ENCODE measurements around the gene UCN2. TPM values are rescaled to one million over a fixed set of nuclear protein-coding genes. Genes with fewer than 3 reads are reported as not detected.

UCN2 gene
- total RNA-seq, 1 experiment from 2014 or later: 0.68 TPM

GRCh38 chr3:48596157-48596556 is 32.6 kb upstream of the UCN2 start:
- Histone ChIP-seq H3K4me1 (ENCODE audit: insufficient read depth, low read length) (no peaks in the 10 kb centered on the region), H2BK5ac (ENCODE audit: insufficient read length, low read length) (no peak overlapping the region), H2AFZ (ENCODE audit: low read length) (no peak overlapping the region), H2BK12ac (ENCODE audit: insufficient read length, low read depth, low read length) (no peak overlapping the region), H4K91ac (ENCODE audit: insufficient read length, low read depth, low read length) (no peak overlapping the region), H3K27ac (ENCODE audit: insufficient read length, low read depth, low read length) (no peak overlapping the region), H3K4me2 (ENCODE audit: insufficient read depth, insufficient read length, low read length) (no peak overlapping the region), H3K23me2 (ENCODE audit: insufficient read length, low read depth, low read length, poor library complexity, severe bottlenecking) (no peaks in the 10 kb centered on the region), H3K9me3 (ENCODE audit: control insufficient read depth, low read depth, low read length) (no peaks in the 10 kb centered on the region), H2BK20ac (ENCODE audit: low read depth, low read length, poor library complexity, severe bottlenecking) (no peak overlapping the region), H3K18ac (ENCODE audit: insufficient read length, low read depth, low read length) (no peak overlapping the region), H3T11ph (ENCODE audit: low read length) (no peak overlapping the region), H3K79me2 (ENCODE audit: insufficient read depth, low read length) (no peaks in the 10 kb centered on the region), H3K56ac (ENCODE audit: insufficient read length, low read depth, low read length) (no peak overlapping the region), H3K9ac (ENCODE audit: extremely low read depth, insufficient read length, low read length) (no peak overlapping the region), H4K20me1 (ENCODE audit: control insufficient read depth, insufficient read depth, insufficient read length) (no peaks in the 10 kb centered on the region), H3K4ac (ENCODE audit: low read depth, low read length) (no peak overlapping the region), H3K14ac (ENCODE audit: insufficient read depth, low read length) (no peak overlapping the region), H3K23ac (ENCODE audit: insufficient read length, low read depth, low read length) (no peak overlapping the region), H3K27me3 (ENCODE audit: insufficient read depth, low read length) (no peaks in the 10 kb centered on the region), H4K5ac (ENCODE audit: insufficient read length, low read depth, low read length) (no peak overlapping the region), H2AK5ac (ENCODE audit: insufficient read length, low read length) (no peak overlapping the region), H3K79me1 (ENCODE audit: insufficient read depth, low read depth, low read length, poor library complexity, severe bottlenecking) (no peaks in the 10 kb centered on the region), H4K8ac (replicated peaks; ENCODE audit: insufficient read length, low read depth, low read length) (no peak overlapping the region), H2BK120ac (ENCODE audit: low read depth, low read length, poor library complexity, severe bottlenecking) (no peak overlapping the region), H2BK15ac (ENCODE audit: low read depth, low read length) (no peak overlapping the region)
- Mint-ChIP-seq H3K4me3 (no peak overlapping the region), H3K36me3 (ENCODE audit: insufficient read depth in 1 of 3, low read depth in 3 of 3) (peaks cover 26 to 45% (median 30%) of the 10 kb centered on the region in 3 experiments; a peak in 6 of 7 replicates), H3K27ac (peak overlapping the region; percentile 60 to 90 (median 83); a peak in 6 of 7 replicates), H3K27me3 (ENCODE audit: low read depth) (peaks cover 4% of the 10 kb centered on the region; the same call in 1 of the 2 replicates), H3K9me3 (no peaks in the 10 kb centered on the region), H3K4me1 (peaks cover 12 to 21% of the 10 kb centered on the region in 2 experiments)
- WGBS (ENCODE audit: extremely low coverage, insufficient read length, low lambda C conversion rate): no CpG with 5 or more reads among the region's 5 CpGs
- DNase-seq: no peak
- TF ChIP-seq CTCF (conservative IDR thresholded peaks at IDR 0.05): no peak
